Neuronal stem cell (in vitro differentiated cells): ENCODE results near the gene TRIM51.
"Not testable (repeated sequence)": the region's sequence is repeated elsewhere in the genome, so short reads cannot be mapped to it uniquely, and the experiment has no call there.

Source experiments
- DNase-seq: peaks from one replicate; pipeline ENCODE4 v3.0.0-alpha.2; 2013; ENCODE audit warnings: low spot score
- H2AFZ ChIP-seq: one replicate; pipeline ENCODE4 v1.6.1; 2013; ENCODE audit warnings: mild to moderate bottlenecking, low read length, inconsistent platforms
- H2AK5ac ChIP-seq: 2 replicates; pipeline ENCODE4 v1.6.1; 2013; ENCODE audit warnings: low read depth, mild to moderate bottlenecking, inconsistent platforms, low read length, moderate library complexity, mixed read lengths
- H2BK120ac ChIP-seq: 2 replicates; pipeline ENCODE4 v1.6.1; 2013; ENCODE audit warnings: low read depth, mild to moderate bottlenecking, inconsistent platforms, low read length, moderate library complexity, mixed read lengths
- H2BK12ac ChIP-seq: one replicate; pipeline ENCODE4 v1.6.1; 2013; ENCODE audit warnings: low read length, inconsistent platforms
- H2BK15ac ChIP-seq: 2 replicates; pipeline ENCODE4 v1.6.1; 2013; ENCODE audit warnings: mild to moderate bottlenecking, low read length, inconsistent platforms, mixed read lengths
- H2BK5ac ChIP-seq: one replicate; pipeline ENCODE4 v1.6.1; 2013; ENCODE audit warnings: inconsistent platforms, mild to moderate bottlenecking, low read length, moderate library complexity
- H3K14ac ChIP-seq: one replicate; pipeline ENCODE4 v1.6.1; 2013; ENCODE audit warnings: low read length, inconsistent platforms
- H3K18ac ChIP-seq: 2 replicates; pipeline ENCODE4 v1.6.1; 2013; ENCODE audit warnings: low read length, inconsistent platforms
- H3K23ac ChIP-seq: 2 replicates; pipeline ENCODE4 v1.6.1; 2013; ENCODE audit warnings: low read depth, mild to moderate bottlenecking, mixed read lengths, low read length, inconsistent platforms; ENCODE audit not compliant: poor library complexity
- H3K27ac ChIP-seq: replicated peaks from 3 replicates; pipeline ENCODE4 v1.5.1; 2013; ENCODE audit warnings: low read length, inconsistent platforms
- H3K27me3 ChIP-seq, 3 experiments: 2 replicates each; pipeline ENCODE4 v1.6.1; 2013; ENCODE audit warnings: low read length in 3 of 3, mild to moderate bottlenecking in 2 of 3, inconsistent platforms in 1 of 3, low read depth in 1 of 3, mixed read lengths in 1 of 3, moderate library complexity in 1 of 3; ENCODE audit not compliant: control insufficient read depth in 3 of 3, insufficient read depth in 3 of 3
- H3K36me3 ChIP-seq, 2 donors: replicated peaks in 1 of 2; 2 replicates each; pipeline ENCODE4 v1.6.1; 2013; ENCODE audit warnings: low read length in 2 of 2; ENCODE audit not compliant: control insufficient read depth in 2 of 2, insufficient read depth in 2 of 2
- H3K4ac ChIP-seq: 2 replicates; pipeline ENCODE4 v1.6.1; 2013; ENCODE audit warnings: inconsistent platforms, mild to moderate bottlenecking, low read length, moderate library complexity
- H3K4me1 ChIP-seq, 2 donors: 1 replicate in 1 of 2; 2 replicates in 1 of 2; pipeline ENCODE4 v1.6.1; 2013; ENCODE audit warnings: low read length in 2 of 2, low read depth in 1 of 2; ENCODE audit not compliant: control insufficient read depth in 2 of 2, insufficient read depth in 1 of 2
- H3K4me2 ChIP-seq: one replicate; pipeline ENCODE4 v1.6.1; 2013; ENCODE audit warnings: mild to moderate bottlenecking, low read length, inconsistent platforms; ENCODE audit not compliant: insufficient read depth, poor library complexity, severe bottlenecking
- H3K4me3 ChIP-seq, 2 donors: 2 replicates each; pipeline ENCODE4 v1.5.1; 2013; ENCODE audit warnings: low read length in 2 of 2, mild to moderate bottlenecking in 2 of 2, inconsistent platforms in 1 of 2, moderate library complexity in 1 of 2
- H3K79me1 ChIP-seq: one replicate; pipeline ENCODE4 v1.6.1; 2013; ENCODE audit warnings: low read depth, mild to moderate bottlenecking, inconsistent platforms, low read length, moderate library complexity
- H3K9ac ChIP-seq: one replicate; pipeline ENCODE4 v1.6.1; 2013; ENCODE audit warnings: mild to moderate bottlenecking, low read depth, low read length, inconsistent platforms; ENCODE audit not compliant: poor library complexity
- H3K9me3 ChIP-seq, 2 donors: replicated peaks in 1 of 2; 2 replicates each; pipeline versions ENCODE3 to v1.6.1; 2013; ENCODE audit warnings: low read length in 2 of 2, mild to moderate bottlenecking in 2 of 2, inconsistent platforms in 1 of 2, low read depth in 1 of 2, mixed read lengths in 1 of 2, moderate library complexity in 1 of 2; ENCODE audit not compliant: control insufficient read depth in 2 of 2, insufficient read depth in 1 of 2
- H4K8ac ChIP-seq: one replicate; pipeline ENCODE4 v1.6.1; 2013; ENCODE audit warnings: low read depth, mild to moderate bottlenecking, inconsistent platforms, low read length, moderate library complexity
- H4K91ac ChIP-seq: one replicate; pipeline ENCODE4 v1.6.1; 2013; ENCODE audit warnings: low read length, low read depth, mild to moderate bottlenecking, inconsistent platforms; ENCODE audit not compliant: poor library complexity
- WGBS, 2 donors: extraction: QIAGEN DNeasy Blood & Tissue Kit; methylation state at CpG; one replicate each; pipeline ENCODE4 v1.1.7; 2013; ENCODE audit warnings: missing lambda C conversion rate in 2 of 2, mixed read lengths in 1 of 2; ENCODE audit not compliant: insufficient read length in 2 of 2, insufficient replicate concordance in 1 of 2; ENCODE audit errors: extremely low coverage in 2 of 2; 5-methylcytosine and 5-hydroxymethylcytosine counted together

Gene TRIM51

DNA sequence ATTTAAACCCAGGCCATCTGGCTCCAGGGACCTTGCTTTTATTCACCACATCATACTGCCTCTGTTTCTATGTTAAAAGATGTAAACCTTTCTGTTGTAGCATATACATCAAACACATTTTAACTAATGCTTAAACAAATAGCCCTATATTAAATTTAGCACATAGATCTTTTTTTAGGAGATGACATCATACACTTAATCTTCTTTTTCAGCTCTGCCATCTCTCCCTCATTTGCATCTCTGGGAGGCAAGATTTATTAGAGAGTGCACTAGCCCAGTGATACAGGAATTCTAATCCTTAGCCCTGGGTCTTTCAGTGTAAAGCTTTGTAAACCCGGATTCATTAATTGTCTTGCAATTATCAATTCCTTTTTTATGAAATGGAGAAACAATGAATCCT, 31.0 kb upstream of the TRIM51 start:
- H3K9ac ChIP-seq: no peak overlapping the region
- H3K79me1 ChIP-seq: no peaks in the 10 kb centered on the region
- no peak overlapping the region for H3K14ac ChIP-seq
- H3K27ac ChIP-seq: no peak overlapping the region
- no peak overlapping the region for H4K91ac ChIP-seq
- no peak overlapping the region for H3K4ac ChIP-seq
- H3K23ac ChIP-seq: no peak overlapping the region
- peaks cover 0 to 5% of the 10 kb centered on the region in 2 donors for H3K9me3 ChIP-seq
- H3K18ac ChIP-seq: no peak overlapping the region
- no peak for DNase-seq
- H2BK15ac ChIP-seq: no peak overlapping the region
- no peak overlapping the region for H2BK5ac ChIP-seq
- H2AFZ ChIP-seq: no peak overlapping the region
- no peaks in the 10 kb centered on the region for H3K4me1 ChIP-seq
- no peak overlapping the region for H2AK5ac ChIP-seq
- H2BK12ac ChIP-seq: no peak overlapping the region
- H3K36me3 ChIP-seq: no peaks in the 10 kb centered on the region
- no peak overlapping the region for H3K4me2 ChIP-seq
- H3K4me3 ChIP-seq: no peak overlapping the region
- no peak overlapping the region for H2BK120ac ChIP-seq
- WGBS, 2 donors: no CpG with 5 or more reads among the region's 1 CpG
- no peaks in the 10 kb centered on the region for H3K27me3 ChIP-seq
- H4K8ac ChIP-seq: no peak overlapping the region

DNA sequence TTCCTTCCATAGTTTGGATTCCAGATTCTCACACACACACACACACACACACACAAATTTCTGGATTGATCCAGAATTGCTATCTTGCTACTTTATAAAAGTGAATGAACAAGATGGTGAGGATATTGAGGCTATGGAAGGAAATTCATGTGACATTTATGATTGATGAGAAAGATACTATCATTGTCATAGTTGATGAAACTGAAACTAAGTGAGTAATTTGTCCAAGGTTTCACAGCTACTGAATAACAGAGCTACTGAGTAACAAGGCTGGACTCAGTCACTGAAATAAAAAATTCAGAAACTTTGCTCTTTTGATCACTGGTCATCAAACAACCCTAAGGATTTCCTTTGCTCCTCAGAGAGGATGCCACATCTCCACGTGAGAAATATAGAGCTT, 28.4 kb upstream of the TRIM51 start:
- Histone ChIP-seq H2BK15ac (no peak overlapping the region), H2BK5ac (no peak overlapping the region)
- WGBS, 2 donors: no CpG with 5 or more reads among the region's 1 CpG

DNA sequence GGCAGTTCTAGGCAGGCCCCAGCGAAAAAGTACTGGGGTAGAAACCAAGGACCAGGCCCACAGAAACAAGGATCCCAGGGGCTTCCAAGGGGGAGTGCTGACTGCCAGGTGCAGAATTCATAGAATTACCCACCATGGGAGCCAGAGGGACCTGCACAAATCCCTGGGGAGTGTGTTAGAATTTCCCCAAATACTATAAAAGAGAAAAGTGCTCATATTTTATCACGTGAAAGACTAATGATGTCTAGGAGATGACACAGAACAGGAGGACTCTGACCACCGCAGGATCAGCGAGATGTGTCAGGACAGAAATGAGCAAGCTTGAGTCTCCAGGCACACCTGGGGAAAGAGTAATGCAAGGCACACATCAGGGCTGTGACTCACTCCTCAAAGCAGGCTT, 15.7 kb upstream of the TRIM51 start:
- WGBS, 2 donors: no CpG with 5 or more reads among the region's 4 CpGs
- not testable (repeated sequence) for H3K9ac ChIP-seq, H3K27me3 ChIP-seq, H2BK5ac ChIP-seq, H3K23ac ChIP-seq, H3K79me1 ChIP-seq, H3K9me3 ChIP-seq, DNase-seq, H2BK15ac ChIP-seq, H3K18ac ChIP-seq, H3K4me2 ChIP-seq, H4K91ac ChIP-seq, H2BK120ac ChIP-seq, H4K8ac ChIP-seq, H3K4me1 ChIP-seq, H3K4me3 ChIP-seq, H3K4ac ChIP-seq, H2BK12ac ChIP-seq, H3K36me3 ChIP-seq, H2AFZ ChIP-seq, H3K27ac ChIP-seq, H2AK5ac ChIP-seq, H3K14ac ChIP-seq

More for the DNA sequence above, 28.4 kb upstream of the TRIM51 start:
- H3K14ac ChIP-seq: no peak overlapping the region
- H4K8ac ChIP-seq: no peak overlapping the region
- H3K18ac ChIP-seq: no peak overlapping the region
- H3K36me3 ChIP-seq: no peaks in the 10 kb centered on the region
- peaks cover 0 to 5% of the 10 kb centered on the region in 2 donors for H3K9me3 ChIP-seq
- no peak for DNase-seq
- H4K91ac ChIP-seq: no peak overlapping the region
- no peak overlapping the region for H3K23ac ChIP-seq
- no peak overlapping the region for H2AK5ac ChIP-seq
- H2BK12ac ChIP-seq: no peak overlapping the region
- H3K27me3 ChIP-seq: no peaks in the 10 kb centered on the region
- no peak overlapping the region for H3K4ac ChIP-seq
- H3K79me1 ChIP-seq: no peaks in the 10 kb centered on the region
- H3K4me2 ChIP-seq: no peak overlapping the region
- no peak overlapping the region for H2AFZ ChIP-seq
- H2BK120ac ChIP-seq: no peak overlapping the region
- H3K4me3 ChIP-seq: no peak overlapping the region
- no peak overlapping the region for H3K9ac ChIP-seq
- H3K27ac ChIP-seq: no peak overlapping the region
- no peaks in the 10 kb centered on the region for H3K4me1 ChIP-seq

DNA sequence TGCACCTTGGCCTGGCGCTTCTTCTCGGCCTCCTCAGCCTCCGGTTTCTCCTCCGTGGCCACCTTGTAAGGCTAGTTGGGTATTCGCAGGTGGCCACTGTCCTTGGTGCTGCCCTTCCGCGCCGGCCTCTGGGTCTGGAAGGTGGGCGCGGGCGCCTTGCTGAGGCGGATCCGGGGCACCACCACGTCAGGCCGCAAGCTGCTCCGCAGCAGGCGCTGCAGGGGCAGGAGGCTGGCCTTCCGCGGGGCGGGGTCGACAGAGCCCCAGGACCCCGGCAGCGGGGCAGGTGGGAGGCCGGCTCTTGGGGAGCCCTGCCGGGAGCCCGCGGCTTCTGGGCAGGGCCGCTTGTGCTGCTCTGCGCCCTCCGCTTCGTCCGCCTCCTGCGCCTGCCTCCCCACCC, 10.4 kb upstream of the TRIM51 start:
- not testable (repeated sequence) for H2BK12ac ChIP-seq, H3K27me3 ChIP-seq, H3K9me3 ChIP-seq, H3K79me1 ChIP-seq, H3K27ac ChIP-seq, H4K91ac ChIP-seq, H2AK5ac ChIP-seq, H2BK5ac ChIP-seq, H3K9ac ChIP-seq, H3K23ac ChIP-seq, H3K4me3 ChIP-seq, H2BK15ac ChIP-seq, H2BK120ac ChIP-seq, H3K4me2 ChIP-seq, H3K4me1 ChIP-seq, H3K18ac ChIP-seq, H4K8ac ChIP-seq, H3K14ac ChIP-seq, H3K4ac ChIP-seq, DNase-seq, H3K36me3 ChIP-seq, H2AFZ ChIP-seq
- no CpG with 5 or more reads among the region's 33 CpGs for WGBS, 2 donors
